Activated naive CD4-positive, alpha-beta T cell treated with anti-CD3 and anti-CD28 coated beads, Interleukin-2, amount 50 U/mL, for 16 hours (primary cell): ENCODE data around the gene TERB1.

ENCODE experiments used
- DNase-seq: peaks from one replicate; pipeline ENCODE4 v3.0.0-alpha.2; 2020

The TERB1 gene

GRCh38 chr16:66741950-66742808, 59.2 kb downstream of the TERB1 start:
- DNase-seq, result no peak

- no peak for DNase-seq
Measured at GRCh38 chr16:66741169-66741900, 60.0 kb downstream of the TERB1 start.

GRCh38 chr16:66740533-66740932, 60.9 kb downstream of the TERB1 start:
- DNase-seq, result no peak

DNA sequence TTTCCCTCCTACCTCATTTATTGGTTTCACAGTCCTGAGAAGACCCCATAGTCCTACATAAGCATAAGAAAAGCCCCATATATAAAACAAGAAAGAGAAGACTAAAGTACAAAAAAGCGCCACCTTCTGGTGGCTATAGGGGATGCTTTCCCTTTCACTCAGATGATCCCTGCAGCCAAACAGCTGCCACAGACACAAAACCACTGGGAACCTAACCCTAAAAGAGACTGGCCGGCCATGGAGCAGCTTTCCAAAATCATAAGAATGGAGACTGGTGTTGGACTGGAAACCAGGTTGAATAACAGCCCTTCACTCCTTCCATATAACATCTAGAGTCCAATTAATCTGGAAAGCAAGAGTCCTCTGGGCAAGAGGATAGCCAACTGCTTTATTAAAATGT, 61.4 kb downstream of the TERB1 start:
- DNase-seq, result peak; percentile 22

DNA sequence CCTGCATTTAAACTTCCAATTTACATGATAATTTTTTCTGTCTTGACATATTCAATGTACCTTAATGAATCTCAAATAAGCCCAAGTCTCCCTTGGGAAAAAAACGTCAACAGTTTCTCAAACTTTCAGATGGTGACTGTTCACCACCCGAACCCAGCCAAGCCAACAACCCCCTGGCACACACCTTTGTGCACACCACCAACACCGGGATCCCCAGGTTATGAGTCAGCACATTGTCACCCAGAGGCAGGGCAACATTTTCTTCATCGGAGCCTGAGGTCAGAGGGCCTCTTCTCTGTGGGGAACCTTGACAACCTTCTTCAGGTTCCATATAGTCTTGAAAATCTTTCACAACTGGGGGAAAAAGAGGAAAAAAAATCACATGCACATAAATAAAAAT, 65.5 kb downstream of the TERB1 start:
- DNase-seq, result no peak

DNA sequence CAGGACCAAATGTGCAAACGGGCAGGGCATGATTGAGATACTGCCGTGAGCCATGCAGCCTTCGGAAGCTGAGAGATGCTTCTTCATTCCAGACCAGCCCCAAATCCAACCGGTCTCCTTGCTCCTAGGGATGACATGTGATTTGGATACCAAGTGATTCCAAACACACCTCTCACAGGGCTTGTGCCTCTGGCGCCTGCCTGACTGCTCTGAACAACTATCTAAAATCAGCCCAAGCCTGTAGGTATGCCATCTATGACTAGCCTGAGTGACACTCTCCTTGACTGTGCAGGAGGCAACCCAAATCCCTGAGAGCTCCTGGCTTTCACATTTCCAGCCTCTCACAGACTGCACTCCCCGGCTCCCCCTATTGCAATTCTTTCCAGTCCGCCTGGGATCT, 70.3 kb downstream of the TERB1 start:
- DNase-seq, result no peak

- no peak for DNase-seq
Measured at GRCh38 chr16:66728804-66729203, 72.6 kb downstream of the TERB1 start.

DNA sequence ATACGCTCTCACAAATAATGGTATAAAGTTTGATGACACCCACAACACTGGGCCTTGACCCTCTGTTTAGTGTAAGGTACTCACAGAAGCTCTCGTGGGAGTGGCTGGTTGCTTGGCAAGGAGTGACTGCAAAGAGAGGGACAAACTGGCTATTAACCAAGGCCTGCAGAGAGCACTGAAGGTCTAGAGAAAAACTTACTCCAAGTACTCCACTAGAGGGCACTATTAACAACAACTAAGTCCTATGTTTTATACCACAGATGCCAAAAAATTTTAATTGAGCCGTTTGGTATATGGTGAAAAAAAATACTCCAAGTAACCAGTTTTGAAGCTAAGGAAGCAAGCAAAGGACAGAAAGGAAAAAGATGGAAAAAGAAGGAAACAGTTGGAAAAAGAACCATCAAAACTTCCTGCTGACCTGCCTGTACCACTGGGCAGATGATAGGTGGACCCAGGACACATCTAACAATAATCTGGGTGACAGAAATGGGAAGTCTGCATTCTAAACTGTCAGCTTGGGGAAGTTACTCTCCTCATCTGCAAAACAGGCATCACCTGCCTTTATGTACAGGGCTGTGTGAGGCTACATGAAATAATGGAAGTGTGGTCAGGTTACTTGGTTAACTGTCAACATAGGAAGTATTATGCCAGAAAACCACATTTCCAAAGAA, 73.1 kb downstream of the TERB1 start:
- DNase-seq, result no peak

- no peak for DNase-seq
Measured at GRCh38 chr16:66720766-66721165, 80.6 kb downstream of the TERB1 start.

DNA sequence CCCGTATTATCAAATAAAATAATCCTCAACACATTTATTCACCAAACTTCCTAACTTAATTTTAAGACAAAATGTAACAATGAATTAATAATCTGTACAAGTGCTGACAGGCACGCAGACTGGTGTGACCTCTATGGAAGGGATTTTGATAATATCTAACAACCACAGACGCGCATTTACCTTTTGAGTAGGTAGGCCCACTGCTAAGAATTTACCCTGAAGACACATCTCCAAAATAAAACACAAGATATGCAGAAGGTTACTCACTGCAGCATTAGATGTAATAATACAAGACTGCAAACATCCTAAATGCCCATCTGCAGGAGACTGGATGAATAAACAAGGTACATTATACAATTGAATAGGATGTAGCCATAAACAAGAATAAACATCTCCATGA, 82.1 kb downstream of the TERB1 start:
- DNase-seq, result no peak

DNA sequence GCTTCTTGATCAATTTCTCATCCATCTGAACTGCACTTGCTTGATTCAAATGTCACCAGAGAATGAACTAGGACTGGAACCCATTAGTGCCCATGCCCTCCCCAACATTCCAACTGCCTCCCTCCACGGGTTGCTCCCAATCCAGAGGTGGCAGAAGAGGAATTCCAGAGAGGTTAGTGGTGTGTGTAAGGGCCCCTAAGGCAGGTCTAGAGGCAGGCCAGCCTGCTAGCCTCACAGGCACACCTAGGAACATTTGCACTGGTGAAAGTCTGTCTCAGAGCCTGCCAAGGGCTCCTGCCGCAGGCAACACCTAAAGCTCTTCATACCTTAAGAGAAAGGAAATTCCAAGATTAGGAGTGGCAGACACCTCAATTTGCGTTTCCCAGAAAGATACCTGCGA, 83.6 kb downstream of the TERB1 start:
- no peak for DNase-seq

GRCh38 chr16:66717112-66717675, 84.2 kb downstream of the TERB1 start:
- DNase-seq, result peak; percentile 14

DNA sequence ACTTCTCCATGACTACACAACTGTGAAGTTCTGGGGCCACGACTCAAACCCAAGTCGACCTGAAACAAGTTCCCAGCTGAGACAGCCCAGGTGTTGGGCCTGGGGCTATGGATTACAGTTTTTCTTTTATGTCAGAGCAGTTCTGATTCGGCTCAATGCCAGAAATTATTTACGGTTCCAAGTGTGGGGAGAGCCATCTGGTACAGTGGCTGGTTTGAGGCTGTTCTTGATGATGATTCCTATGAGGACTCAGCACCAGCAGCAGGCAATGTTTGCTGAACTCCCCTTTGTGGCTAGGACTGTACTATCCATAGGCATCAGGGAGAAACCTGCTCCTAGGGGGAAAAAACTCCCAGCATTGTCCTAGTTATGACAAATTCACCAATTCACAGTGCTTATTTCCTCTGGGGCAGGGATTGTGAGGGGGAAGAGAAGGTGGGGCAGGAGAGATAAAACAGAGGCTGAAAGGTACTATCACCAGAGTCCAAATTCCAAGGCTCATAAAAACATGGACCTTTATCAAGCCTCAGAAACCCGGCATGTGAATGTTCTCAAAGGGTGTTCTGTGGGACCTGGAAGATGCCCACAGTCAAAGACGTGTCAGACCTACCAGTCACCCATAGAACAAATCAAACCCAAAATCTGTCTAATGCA, 86.6 kb downstream of the TERB1 start:
- DNase-seq, result no peak

DNA sequence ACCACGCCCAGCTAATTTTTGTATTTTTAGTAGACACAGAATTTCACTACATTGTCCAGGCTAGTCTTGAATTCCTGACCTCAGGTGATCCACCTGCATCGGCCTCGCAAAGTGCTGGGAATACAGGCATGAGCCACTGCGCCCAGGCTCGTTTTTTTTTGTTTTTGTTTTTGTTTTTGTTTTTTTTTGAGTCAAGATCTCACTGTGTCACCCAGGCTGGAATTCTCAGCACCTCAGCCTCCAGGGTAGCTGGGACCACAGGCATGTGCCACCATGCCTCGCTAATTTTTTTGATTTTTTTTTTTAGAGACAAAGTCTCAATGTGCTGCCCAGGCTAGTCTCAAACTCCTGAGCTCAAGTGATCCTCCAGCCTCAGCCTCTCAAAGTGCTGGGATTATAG, 87.3 kb downstream of the TERB1 start:
- DNase-seq, result no peak

DNA sequence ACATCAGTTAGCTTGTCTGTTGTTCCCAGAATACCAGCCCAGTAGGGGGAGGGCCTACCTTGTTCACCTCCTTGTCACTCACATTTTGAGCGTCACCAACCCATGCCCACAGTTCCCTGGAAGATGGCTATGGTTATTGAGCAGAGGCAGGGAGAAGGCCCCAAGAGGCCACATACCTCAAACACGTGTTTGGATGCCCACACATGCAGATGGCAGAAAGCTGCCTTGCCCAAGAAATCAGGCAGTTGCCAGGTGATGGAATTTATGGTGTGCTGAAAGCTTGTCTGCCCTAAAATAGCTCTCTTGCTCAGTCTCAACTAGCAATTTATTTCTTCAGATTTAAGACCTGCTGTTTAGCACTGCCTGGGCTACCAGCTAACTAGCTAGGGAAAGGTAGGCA, 88.3 kb downstream of the TERB1 start:
- no peak for DNase-seq

DNA sequence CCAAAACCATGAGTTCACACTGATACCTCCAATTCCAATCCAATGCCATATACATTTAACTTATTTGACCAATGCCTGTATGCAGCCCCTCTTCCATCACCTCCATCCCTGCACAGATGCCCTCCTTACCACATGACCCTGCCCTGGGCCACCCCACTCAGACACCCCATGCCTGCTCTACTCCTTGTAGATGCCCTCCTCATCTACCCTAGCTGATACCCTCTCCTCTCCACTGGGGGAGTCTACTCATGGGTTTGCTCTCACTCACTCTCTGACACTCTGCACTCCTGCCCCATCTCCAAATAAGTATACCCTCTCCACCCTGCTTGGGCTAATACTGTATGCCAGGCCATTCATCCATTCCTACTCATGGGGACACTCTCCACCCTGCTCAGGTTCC, 88.9 kb downstream of the TERB1 start:
- no peak for DNase-seq

GRCh38 chr16:66711581-66711980, 89.8 kb downstream of the TERB1 start:
- DNase-seq, result no peak

GRCh38 chr16:66706506-66706880, 94.9 kb downstream of the TERB1 start:
- no peak for DNase-seq

DNA sequence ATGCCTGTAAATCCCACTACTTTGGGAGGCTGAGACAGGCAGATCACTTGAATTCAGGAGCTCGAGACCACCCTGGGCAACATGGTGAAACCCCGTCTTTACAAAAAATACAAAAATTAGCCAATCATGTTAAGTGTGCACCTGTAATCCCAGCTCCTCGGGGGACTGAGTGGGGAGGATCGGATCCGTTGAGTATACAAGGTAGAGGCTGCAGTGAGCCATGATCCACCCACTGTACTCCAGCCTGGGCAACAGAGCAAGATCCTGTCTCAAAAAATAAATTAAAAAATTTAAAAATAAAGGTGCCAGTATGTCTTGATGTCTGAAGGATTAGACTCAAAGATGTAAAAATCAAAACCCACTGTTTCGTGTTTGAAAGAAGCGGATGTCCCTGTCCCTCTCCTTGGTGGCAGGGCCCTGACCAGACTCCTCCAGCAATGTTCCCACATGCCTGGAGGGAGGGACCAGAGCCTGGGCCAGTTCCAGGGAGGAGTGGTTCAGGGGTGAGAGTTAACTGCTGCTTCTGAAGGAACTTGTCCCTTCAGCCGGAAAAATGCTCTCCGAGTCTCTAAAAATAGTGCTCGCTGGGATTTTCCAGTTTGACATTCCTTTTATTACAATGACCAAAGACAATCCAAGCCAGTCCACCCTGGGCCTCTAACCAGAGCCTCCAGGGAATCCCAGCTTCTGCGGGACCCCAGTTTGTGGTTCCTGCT, 95.4 kb downstream of the TERB1 start:
- DNase-seq, result no peak
